NCI-H2081 (cell line): ENCODE measurements around the gene ZBTB39.
"Not testable (repeated sequence)": the region's sequence is repeated elsewhere in the genome, so short reads cannot be mapped to it uniquely, and the experiment has no call there.

Source experiments
- DNase-seq, 2 experiments: peaks; one replicate each; lab custom pipeline; 2025; lab: John Stamatoyannopoulos, UW

Gene ZBTB39

DNA sequence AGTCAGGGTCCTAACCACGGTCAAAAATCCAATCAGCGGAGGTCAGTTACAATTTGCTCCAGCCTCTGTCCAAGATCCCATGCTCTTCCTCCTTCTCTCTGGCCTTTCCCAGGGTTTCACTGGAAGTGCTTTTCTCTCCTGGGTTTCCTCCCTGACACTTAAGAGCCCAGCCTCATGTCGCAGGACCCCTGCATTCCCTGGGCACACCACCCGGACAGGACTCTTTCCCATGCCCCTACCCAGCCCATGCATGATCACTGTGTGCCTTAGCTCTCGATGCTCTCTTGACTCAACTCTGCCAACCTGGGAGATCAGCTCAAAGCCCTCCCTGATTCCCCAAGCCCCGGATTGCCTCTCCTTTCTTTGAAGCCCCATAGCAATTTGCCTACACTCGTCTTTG, 25.4 kb upstream of the ZBTB39 start:
- no peak for DNase-seq

DNA sequence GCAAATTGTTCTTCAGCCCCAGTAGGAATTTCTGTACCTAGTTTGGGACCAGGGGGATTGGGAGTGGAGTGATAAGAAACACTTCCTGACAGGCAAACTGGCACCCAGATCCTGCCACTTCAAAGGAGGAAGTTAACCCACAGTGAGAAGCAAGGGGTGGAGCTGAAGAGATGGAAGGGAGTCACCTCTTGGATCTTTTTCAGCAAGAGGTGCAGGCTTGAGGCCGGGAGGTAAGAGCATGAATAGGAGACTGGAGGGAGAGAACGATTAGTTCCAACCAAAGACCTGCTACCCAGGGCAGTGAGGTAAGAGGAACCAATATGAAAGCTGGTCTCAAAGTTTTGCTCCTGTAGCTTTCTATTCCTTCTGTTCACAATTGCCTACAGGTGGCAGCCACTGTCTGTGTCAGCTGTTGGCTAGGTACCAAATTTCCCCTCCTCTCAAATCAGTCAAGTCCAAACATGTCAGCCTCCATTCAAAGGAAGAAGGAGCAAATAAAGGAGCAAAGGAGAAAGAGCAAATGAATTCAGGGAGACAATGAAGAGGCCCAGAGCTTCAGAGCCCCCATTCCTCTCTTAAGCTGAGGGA, 24.9 kb upstream of the ZBTB39 start:
- DNase-seq = peak; percentile 28 to 48

DNA sequence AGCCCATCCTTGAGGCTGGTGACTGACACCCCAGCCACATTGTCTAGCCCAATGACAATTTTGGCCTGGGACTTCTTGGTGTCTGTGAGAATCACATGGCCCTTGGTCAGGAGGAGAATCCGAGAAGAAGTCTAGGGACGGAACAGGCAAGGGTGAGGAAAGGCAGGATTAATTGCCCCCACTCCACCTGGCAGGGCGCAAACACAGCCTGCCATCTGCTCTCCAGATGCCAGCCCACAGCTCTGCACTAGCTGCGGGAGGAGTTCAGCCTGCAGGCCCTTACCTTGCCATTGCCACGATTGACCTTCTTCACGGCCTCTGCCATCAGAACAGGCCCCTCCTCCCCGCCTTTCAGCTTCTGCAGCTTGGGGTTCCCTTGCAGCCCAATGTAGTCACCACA, 23.1 kb upstream of the ZBTB39 start:
- DNase-seq = no peak

DNA sequence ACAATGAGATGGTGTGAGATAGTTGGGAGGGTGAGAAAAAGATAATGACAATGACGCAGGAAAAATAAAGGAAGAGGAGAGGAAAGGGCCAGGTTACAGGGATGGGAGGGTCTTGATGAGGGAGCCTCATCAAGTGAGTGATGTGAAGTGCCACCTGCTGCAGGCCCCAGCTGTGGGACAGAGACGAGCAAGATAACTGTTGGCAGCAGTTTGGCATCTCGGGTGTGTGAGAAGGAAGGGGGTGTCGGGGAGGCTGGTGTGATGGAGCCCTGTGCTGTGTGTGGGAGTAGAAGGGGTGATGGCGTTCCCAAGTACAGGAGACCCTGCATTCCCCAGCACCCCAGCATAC, 21.4 kb upstream of the ZBTB39 start:
- no peak for DNase-seq

DNA sequence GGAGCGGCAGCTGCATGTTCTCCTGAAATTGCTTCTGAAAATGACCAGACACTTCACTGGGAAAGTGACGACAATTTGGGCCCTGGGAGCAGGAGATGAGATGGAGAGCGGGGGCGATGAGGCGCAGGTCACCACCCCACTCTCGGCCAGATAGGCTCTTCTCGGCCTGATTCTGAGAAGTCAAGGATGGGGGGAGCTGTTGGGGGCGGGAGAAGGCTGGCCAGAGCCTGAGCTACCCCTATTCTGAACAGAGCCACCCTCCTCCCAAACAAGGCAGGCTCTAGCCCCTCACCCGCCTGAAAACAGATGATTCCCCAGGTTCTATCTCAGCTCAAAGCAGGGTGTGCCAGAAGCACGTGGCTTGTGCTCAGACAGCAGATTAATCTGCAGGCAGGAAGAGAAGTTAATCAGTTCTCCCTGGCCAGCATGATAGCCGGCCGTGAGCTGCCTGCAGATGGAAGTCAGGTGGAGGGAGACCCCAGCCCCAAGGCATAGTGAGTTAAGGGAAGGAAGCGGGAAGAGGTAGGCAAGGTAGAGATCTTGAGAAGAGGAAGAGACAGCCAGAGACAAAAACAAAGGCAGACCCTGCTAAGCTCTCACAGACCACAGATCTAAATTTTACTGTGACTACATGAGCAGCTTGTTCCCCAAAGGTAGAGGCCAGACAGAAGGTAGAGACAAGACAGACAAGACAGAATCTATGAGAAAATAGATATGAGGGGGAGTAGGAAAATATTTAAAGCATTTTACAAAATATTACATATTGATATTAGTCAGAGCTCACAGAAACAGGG, 20.9 kb upstream of the ZBTB39 start:
- no peak for DNase-seq

DNA sequence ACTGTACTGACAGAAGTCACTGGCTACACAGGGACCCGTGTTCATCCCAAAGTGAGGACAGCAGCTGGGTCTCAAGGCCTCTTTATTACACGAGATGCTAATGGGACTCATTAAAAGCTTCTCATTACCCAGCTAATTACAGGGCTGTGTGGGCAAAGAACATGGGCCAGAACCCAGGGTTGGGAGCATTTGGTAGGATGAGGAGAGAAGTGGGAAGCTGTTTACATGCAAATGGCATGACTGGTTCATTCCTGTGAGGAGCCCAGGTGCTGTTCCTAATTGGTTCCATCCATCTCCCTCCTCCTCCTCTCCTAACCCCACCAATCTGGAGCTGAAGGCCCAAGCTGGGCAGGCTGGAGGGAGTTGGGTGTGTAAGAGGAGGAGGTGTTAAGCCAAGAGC, 18.9 kb upstream of the ZBTB39 start:
- DNase-seq = no peak

DNA sequence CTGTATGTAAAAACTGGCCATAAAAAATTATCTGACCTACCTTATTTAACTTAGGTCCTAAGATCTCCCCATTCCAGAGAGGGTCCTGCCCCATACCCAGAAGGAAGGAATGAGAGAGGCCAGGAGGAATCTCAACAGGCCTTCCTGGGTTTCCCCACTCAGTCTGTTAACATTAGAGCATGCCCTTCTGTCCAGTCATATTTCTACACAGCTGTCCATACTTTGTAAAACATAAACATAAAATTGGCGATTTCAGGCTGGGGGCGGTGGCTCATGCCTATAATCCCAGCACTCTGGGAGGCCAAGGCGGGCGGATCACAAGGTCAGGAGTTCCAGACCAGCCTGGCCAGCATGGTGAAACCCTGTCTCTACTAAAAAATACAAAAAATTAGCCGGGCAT, 16.0 kb upstream of the ZBTB39 start:
- DNase-seq = not testable (repeated sequence)

DNA sequence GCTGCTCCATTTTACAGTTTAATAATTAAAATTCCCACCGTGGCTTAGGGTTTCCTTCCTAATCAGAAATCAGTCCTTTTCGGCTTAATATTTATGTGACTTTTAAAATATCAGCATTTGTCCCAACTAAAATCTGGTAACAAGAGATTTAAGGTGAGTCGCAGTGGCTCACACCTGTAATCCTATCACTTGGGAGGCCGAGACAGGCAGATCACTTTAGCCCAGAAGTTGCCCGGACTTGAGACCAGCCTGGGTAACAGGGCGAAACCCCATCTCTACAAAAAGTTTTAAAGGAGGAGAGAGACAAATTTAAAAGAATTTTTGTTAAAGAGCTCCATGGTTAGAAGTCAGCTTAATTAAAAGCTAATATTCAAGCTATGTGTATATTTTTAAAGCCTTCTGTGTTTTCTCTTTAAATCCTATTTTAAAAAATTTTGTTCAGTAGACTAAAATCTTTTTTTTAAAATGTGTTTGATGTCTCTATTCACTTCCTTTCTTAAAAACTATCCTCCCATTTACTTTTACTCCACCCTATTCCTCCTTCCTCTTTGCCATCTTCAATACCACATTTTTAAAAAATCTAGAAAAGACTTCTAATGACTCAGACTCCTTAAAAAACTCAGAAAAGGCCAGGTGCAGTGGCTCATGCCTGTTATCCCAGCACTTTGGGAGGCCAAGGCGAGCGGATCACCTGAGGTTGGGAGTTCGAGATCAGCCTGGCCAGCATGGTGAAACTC, 13.8 kb upstream of the ZBTB39 start:
- DNase-seq = no peak

DNA sequence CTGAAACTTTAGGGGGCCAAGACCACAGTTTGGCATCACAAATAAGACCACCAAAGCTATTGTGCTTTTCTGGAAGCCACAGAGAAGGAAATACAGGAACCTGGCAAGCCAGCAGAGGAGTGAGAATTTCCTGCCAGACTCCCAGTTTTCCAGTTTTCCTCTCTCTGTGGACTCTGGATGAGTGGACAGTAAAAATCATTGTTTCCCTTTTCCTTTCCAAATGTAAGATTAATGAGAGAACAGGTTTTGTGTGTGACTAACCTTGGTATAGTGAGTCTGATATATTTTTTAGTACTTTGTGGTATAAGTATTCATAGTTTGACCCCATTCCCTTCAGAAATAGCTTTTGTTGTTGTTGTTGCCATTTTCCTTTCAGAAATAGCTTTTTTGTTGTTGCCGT, 12.6 kb upstream of the ZBTB39 start:
- no peak for DNase-seq

DNA sequence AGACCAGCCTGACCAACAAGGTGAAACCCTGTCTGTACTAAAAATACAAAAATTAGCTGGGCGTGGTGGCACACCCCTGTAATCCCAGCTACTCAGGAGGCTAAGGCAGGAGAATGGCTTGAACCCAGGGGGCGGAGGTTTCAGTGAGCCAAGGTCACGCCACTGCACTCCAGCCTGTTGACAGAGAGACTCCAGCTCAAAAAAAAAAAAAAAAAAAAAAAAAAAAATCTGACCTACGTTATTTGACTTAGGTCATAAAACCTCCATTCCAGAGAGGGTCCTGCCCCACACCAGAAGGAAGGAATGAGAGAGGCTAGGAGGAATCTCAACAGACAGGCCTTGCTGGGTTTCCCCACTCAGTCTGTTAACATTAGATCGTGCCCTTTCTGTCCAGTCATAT, 12.0 kb upstream of the ZBTB39 start:
- DNase-seq = not testable (repeated sequence)

DNA sequence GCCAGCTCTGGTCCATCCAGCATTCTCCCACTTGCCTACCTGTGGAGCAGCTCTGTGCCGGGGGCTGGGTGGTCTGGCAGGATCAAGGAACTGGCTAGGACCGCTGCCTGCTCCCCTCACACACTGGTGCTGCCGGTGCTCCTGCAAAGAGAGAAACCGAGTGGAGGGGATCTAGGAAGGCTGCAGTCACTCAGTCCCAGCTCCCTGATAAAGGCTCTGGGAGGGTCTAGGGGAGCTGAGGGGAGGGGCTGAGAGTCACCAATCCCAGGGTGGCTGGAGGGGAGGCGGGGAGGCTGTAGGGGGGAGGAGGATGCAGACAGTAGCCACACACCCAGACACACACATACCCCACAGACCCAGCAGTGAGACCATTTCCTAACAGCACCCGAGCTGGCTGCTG, 10.0 kb upstream of the ZBTB39 start, which contains the start of gene TAC3:
TSS of gene TAC3 (minus strand) at position 182 of the 400 bp plus-strand sequence. CDS start 732 bp downstream, outside the sequence.
- DNase-seq = no peak

DNA sequence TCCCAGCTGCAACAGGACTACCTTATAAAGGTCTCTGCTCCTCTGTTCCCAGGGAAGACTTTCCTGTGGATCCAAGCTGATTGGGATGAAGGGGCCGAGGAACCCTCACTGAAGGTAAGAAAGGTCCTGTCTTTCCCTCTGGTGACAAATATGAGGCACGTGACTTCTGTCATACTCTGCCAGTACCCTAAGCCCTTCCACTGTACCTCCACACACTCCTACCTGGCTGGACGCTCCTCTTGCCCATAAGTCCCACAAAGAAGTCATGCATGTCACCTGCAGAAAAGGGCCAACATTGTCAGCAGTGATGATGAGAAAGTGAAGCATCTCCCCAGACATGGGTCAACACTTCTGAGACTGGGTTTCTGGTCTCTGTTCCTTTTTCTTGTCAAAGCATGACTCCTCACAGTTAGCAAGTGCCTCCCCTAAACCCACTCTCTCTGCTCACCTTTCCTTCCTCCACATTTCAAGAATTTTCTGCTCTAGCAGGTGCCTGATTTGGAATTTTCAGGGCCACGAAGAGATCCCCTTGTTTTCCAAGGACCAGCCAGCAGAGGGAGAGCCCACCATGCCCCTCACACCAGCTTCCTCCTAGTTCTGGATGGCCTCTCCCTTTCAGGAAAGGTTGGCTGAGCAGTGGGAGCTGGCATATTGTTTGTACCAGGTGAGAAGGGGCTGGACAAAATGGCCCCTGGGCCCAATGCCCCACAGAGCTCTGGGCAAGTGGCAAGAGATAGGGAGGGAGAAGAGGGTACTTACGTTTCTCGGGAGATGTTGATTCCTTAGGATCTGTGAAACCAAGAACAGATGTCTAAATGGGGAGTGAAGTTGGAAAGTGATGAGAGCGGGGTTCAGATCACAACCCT, 6.5 kb upstream of the ZBTB39 start:
- no peak for DNase-seq

DNA sequence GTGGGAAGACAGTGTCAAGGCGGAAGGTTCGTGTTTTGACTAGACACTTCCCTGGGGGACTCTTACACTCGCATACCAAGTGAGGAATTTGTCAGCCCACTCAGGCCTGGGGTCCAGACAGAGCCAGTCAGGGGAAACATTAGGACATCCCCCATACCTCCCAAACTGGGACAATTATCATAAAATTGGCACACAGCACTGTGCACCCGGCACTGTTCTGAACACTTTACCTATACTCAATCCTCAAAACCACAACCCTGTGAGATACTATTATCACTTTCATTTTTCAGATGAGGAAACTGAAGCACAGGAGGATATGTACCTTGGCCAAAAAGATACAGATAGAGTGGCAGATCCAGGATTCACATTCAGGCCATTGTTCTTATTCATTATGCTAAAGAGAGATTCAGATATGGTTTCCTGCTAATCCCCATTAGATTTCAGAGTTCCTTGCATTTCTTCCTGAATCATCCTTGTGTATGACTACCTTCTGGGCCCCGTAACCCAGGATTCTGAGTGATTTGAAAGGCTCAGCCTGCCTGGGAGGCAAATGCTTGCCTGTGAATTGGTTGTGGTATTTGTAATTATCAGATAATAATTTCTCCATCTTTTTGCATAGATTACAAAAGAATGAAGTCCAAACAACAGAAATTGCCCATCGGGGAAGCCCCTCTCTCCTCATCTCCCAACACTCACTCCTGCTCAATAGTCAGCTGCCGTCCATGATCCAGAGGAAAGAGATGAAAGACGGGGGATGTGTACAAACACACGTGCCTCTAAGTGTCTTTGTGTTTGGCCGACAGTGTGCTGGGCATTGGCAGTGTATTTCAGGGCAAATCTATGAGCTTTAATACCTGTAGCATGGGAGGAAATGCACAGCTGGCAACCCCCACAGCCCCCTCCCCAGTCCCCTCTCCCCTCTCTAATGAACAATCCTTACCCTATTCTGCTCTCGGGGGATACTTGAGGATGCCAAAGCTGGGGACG, 5.4 kb upstream of the ZBTB39 start:
- DNase-seq = no peak

DNA sequence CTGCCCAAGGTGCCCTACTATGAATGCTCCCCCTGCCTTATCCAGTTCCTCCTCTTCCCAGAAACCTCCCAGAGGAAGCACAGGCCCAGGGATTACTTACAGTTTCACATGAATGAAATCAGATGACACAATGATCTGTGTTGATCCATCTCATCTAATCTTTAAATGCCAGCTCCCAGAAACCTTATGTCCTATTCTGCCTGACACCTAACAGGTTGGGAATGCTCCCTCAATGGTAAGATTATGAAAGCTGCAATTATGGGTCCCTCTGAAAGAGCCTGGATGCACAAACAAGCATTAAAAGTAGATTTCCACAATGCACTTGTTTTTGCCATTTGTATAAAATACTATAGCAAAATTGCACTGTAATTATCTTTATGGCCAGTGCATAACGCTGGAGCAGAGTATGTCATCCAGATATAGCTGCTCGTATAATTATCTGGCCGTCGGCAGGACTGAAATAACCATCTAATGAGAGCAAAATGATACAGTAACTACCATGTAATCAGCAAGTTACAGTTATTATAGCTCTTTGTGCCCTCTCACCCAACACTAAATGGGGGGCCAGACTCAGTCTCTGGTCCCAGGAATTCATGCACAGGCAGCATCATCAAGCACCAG, 4.4 kb upstream of the ZBTB39 start:
- DNase-seq = peak in 1 of 2 experiments; percentile 31

DNA sequence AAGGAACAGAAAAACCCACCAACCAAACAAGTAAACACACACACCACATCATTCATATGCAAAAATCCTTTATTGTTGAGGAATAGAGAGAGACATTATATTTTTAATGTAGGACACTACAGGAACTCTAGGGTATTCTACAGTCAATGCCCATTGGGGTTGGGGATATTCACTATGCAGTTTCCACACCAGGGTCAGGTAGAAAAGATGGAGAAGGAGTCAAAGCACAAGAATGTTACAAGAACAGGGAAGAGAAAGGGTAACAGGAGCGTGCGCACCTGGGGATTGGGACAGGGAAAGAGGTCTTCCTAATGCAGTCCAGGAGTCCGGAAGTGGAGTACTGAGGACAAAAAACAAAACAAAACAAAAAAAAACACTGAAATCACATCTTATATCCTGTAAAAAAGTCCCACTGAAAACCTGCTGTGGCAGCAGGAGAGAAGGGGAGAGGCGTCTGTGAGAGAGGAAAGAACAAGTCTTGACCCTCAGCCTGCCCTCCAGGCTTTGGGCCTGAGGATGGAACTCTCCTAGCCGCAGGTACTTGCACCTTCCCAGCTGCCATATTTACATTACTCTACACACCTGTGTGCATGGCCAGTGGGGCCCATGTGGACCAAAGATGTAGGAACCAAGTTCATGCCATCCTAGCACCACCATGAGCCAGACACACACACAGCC, 3.7 kb upstream of the ZBTB39 start:
- DNase-seq = no peak

DNA sequence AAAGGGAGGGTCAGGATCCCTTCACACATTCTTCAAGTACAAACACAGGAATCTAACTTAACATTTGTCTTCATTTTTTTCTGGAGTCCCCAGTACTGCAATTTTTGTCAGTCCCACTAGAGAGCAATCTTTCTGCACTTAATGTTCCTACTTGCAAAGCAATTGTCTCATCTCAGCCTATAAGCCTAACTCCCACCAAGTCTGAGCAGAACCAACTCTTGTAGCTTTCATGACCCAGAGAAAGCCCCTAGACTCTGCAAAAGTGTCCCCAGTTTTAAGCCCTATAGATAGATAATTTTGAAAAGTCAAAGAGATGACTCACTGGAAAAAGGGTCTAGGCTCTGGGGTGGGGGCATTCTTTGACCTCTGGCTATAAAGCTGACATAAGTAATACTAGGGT, 1.8 kb upstream of the ZBTB39 start:
- peak; percentile 23 to 57 for DNase-seq

DNA sequence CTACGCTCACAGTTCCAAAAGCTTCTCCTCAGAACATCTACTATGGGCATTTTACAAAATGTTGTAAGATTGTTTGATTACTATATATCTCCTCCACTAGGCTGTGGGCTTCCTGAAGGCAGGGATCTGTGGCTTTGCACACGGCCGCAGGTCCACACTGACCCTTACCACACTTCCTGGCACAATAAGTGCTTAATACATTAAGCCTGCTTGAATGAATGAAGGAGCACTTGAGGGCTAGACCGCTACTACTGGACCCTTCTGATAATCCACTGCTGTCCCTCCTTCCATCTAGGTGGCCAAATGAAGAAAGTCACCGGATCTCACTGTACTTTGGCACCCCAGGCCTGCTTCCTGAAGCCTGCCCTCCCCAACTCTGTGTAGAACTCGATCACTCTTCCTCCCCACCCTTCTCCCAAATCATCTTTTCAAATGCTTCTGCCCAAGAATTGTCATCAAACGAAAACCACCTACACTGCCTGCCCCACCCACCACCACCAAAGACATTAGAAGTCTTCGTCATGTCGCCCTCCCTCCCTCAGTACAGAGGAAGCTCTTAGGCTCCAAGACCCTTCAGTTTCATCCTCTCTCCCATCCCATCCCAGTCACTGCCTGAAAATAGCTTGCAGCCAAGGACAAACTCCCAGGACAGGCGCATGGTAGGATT, 596 bp upstream of the ZBTB39 start:
- no peak for DNase-seq

DNA sequence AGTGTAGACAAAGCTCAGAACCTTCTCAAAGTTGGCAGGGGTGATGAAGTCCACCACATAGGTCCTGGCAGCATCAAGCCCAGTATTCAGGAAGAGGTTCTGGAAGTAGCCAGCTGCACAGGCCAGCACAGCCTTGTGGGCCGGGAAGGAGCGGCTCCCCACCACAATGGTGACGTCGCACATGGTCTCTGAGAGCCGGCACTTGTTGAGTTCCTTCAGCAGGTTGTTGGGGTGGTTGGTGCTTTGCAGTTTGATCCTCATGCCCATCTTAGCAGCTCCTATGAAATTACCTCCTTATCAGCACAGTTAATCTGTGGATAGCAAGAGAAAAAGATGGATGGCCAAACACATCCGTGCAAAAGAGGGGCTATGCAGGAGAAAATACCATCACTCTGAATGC, 1.7 kb downstream of the ZBTB39 start:
- no peak for DNase-seq

DNA sequence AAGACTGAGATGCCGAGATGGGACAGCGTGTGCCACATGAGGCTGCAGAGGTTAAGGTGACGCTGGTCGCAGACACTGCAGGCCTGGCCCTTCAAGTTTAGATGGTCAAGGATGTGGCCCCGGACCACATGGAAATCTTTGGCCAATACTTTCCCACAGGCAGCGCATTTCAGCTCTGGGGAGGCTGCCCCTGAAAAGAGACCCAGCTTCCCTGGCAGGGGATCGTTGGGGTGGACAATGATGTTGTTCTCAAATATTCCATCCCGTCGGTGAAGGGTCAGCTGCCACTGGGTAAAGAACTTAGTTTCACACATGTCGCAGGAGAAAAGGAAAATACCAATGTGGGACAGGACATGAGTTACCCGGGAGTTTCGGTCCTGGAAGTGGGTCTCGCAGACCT, 3.0 kb downstream of the ZBTB39 start:
- DNase-seq = no peak
